GM10266 (cell line): Measurements from ENCODE around the gene RAD51.

Source experiments
- DNase-seq: peaks from one replicate; pipeline ENCODE4 v3.0.0; 2012; ENCODE audit errors: extremely low spot score
- CTCF ChIP-seq: IDR thresholded peaks from 2 replicates; pipeline ENCODE4 v1.5.1; 2012; ENCODE audit warnings: mild to moderate bottlenecking, low read depth; ENCODE audit not compliant: control insufficient read depth, insufficient read depth; ENCODE audit errors: missing control alignments

RAD51 gene

DNA sequence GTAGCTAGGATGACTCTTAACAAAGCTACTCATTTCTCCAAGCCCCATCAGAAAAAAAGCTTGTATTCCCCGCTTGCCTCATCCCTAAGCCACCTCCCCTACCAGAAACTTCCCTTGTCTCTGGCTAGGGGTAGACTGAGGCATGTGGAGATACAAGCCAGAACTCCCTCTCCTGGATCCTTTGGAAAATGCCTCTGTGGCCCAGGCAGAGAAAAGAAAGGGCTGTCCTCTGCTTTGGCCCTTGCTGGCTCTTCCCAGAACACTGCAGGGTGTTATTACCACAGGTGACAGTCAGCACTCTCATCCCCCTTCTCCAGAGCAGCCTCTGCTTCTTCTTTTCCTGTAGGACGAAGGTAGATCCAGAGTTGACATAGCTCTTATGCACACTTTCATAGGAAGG is 44.9 kb downstream of the RAD51 start:
- no peak for DNase-seq
- TF ChIP-seq CTCF, result no peak

DNA sequence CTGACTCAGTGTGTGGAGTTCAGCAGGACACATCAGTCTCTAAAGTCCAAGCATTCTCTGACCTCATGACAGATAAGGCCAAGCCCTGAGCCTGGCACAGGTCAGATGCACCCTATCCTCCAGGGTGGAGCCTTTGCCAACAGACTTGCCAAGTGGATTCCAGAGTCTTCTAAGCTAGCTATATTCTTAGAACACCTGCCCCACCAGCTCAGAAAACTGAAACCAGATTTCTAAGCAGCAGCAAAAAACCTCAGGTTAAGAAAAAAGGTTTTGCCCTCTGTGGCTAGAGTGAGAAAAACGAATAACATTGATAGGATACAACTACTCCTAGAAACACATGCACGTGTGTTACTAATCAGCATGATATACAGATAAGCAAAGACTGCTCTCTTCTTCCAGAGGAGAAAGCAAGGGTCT is 48.5 kb downstream of the RAD51 start:
- no peak for TF ChIP-seq CTCF

DNA sequence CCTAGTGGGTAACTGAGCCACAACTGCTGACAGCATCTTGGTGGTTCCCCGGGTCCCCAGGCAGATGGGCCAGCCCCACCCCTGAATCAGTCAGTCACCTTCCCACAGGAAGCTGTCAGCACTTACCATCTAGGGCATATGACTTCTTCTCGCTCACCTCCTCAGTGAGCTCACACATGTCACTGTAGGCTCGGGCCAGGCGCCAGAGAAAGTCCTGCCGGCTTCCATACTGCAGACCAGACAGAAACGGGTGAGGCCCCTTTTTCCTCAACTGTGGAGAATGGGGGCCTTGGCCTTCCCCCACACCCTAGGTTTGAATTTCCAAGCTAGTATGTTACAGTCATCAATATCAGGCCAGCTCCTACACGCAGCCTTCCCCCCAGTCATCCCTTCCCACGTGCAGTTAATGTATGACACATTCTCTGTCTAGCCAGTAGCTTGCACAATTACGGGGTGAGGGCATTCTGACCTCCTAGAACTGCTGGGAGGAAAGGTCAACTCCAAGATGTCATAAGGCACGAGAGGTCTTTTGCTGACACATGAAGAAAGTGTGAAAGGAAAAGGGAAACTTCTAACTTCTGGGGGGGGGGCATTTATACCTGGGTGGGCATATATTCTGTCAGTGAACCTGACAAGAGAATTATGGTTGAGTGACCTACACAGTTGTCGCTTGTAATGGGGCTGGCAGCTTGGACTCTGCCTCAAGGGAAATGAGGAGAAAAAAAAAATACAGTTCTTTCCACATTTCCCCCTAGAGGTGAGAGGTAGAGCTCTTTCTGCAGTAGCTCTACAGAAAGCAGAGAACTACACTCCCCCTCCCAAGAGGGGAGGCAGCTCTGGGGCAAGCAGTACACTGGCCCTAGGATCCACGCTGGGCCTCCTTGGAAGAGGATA is 49.2 kb downstream of the RAD51 start:
- TF ChIP-seq CTCF, result no peak

More for the DNA sequence above, 48.5 kb downstream of the RAD51 start:
- no peak for DNase-seq

DNA sequence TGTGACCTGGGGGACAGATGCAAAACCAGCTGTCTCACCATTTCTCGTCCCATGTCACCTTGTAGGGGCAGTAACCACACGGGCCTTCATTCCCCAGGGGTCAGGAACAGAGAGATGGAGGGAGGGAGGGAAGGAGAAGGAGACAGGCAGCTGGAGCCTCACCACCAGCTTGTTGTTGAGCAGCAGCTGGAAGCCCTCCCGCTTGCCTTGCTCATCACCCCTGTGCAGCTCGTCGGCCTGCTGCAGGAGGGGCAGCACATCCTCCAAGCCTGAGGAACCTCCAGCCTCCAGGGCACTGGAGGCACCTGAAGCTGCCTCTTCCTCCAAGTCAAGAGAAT is 49.8 kb downstream of the RAD51 start:
- no peak for DNase-seq
- TF ChIP-seq CTCF, result no peak

More for the DNA sequence above, 49.2 kb downstream of the RAD51 start:
- peak; percentile 54 for DNase-seq

- no peak for TF ChIP-seq CTCF
- DNase-seq, result no peak
Measured at GRCh38 chr15:40746916-40747418, 52.0 kb downstream of the RAD51 start.

- DNase-seq, result no peak
- TF ChIP-seq CTCF, result no peak
Measured at GRCh38 chr15:40747685-40748631, 53.0 kb downstream of the RAD51 start.

DNA sequence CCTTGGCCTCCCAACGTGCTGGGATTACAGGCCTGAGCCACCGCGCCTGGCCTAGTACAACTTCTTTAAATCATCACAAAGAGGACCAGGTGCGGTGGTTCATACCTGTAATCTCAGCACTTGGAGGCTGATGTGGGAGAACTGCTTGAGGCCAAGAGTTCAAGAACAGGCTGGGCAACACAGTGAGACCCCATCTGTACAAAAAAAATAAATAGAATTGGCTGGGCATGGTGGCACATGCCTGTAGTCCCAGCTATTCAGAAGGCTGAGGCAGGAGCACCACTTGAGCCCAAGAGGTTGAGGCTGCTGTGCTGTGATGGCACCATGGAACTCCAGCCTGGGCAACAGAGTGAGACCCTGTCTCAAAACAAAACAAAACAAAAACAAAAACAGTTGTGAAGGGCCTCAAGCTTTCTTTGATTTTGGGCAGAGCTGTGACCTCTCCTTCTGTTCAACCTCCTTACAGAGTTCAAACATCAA is 54.2 kb downstream of the RAD51 start:
- no peak for TF ChIP-seq CTCF

More for the DNA sequence above, 54.2 kb downstream of the RAD51 start:
- DNase-seq, result no peak
